K562 (cell line): ENCODE results near the gene JPH2. TPM values are rescaled to one million over a fixed set of nuclear protein-coding genes. Genes with fewer than 3 reads are reported as not detected.

Source experiments
- ATAC-seq: fragments of 200-7000 bp; cut with Tn5 transposase; 3 replicates; pipeline ENCODE4 v1.9.1; 2020; ENCODE audit warnings: moderate library complexity
- BruUV-seq: library from RNA; stranded (reverse); fragments of 400-500 nt; replicated peaks from 2 replicates; lab custom pipeline; 2021; lab: Mats Ljungman, UMichigan
- CTCF ChIA-PET: fragments of 300-600 bp; formaldehyde crosslinking; extraction: SDS; loops from one replicate; lab custom pipeline; 2021; ENCODE audit warnings: low intra/inter-chr PET ratio; lab: Yijun Ruan, JAX
- POLR2A ChIA-PET: fragments of 300-600, 350-650 bp; sonication (Branson Sonifier 250); formaldehyde crosslinking; extraction: SDS; loops from one replicate; lab custom pipeline; 2021; ENCODE audit warnings: antibody characterized with exemption, inconsistent platforms; lab: Yijun Ruan, JAX
- DNase-seq, 4 experiments: peaks; one replicate each; pipeline versions ENCODE4 v3.0.0 to v3.0.0-alpha.2; 2011 to 2018; ENCODE audit warnings: low spot score in 3 of 4, mixed read lengths in 3 of 4; ENCODE audit errors: extremely low read depth in 1 of 4
- FAIRE-seq: peaks from 2 replicates; lab custom pipeline; 2011; peaks lifted over from hg19 to GRCh38; lab: Jason Lieb, UNC
- H2AFZ ChIP-seq: 2 replicates; pipeline ENCODE4 v1.6.0; 2011; ENCODE audit warnings: low read depth, low read length, control low read depth, inconsistent platforms
- H3K27ac ChIP-seq: fragments of 200-600 bp; 3 replicates; pipeline ENCODE4 v1.8.0; 2011; ENCODE audit warnings: low read depth, mild to moderate bottlenecking, control low read depth, inconsistent platforms, low read length, moderate library complexity, mixed read lengths; ENCODE audit errors: extremely low read depth
- H3K27me3 ChIP-seq, 2 experiments: fragments of 300-600 bp in 1 of 2; 2 replicates in 1 of 2; 3 replicates in 1 of 2; pipeline versions ENCODE4 v1.6.0 to v1.8.0; 2011; ENCODE audit warnings: inconsistent platforms in 2 of 2, low read length in 2 of 2, mild to moderate bottlenecking in 1 of 2, mixed read lengths in 1 of 2, moderate library complexity in 1 of 2; ENCODE audit not compliant: control insufficient read depth in 2 of 2, insufficient read depth in 2 of 2
- H3K36me3 ChIP-seq: fragments of 300-600 bp; 3 replicates; pipeline ENCODE4 v1.8.0; 2011; ENCODE audit warnings: mild to moderate bottlenecking, low read length, inconsistent platforms; ENCODE audit not compliant: control insufficient read depth, insufficient read depth
- H3K4me1 ChIP-seq, 2 experiments: fragments of 200-600 bp in 1 of 2; replicated peaks in 1 of 2; 2 replicates in 1 of 2; 3 replicates in 1 of 2; pipeline versions ENCODE4 v1.5.1 to v1.8.0; 2011; ENCODE audit warnings: inconsistent platforms in 2 of 2, low read length in 2 of 2, mild to moderate bottlenecking in 1 of 2, mixed read lengths in 1 of 2, moderate library complexity in 1 of 2; ENCODE audit not compliant: control insufficient read depth in 2 of 2, insufficient read depth in 2 of 2
- H3K4me2 ChIP-seq: 2 replicates; pipeline ENCODE4 v1.6.1; 2011; ENCODE audit warnings: low read length, control low read depth, inconsistent platforms, mixed read lengths; ENCODE audit not compliant: insufficient read depth
- H3K4me3 ChIP-seq: fragments of 200-600 bp; sonication (generic), shearing (Covaris generic); 2 replicates; pipeline ENCODE4 v1.5.1; 2016; ENCODE audit warnings: control low read depth, inconsistent platforms
- H3K79me2 ChIP-seq: fragments of 200-600 bp; 3 replicates; pipeline ENCODE4 v1.8.0; 2011; ENCODE audit warnings: low read length, inconsistent platforms; ENCODE audit not compliant: control insufficient read depth, insufficient read depth
- H3K9ac ChIP-seq, 2 experiments: 2 replicates each; pipeline versions ENCODE4 v1.6.0 to v1.6.1; 2011; ENCODE audit warnings: low read depth in 2 of 2, low read length in 2 of 2, control low read depth in 1 of 2, inconsistent platforms in 1 of 2, mild to moderate bottlenecking in 1 of 2, mixed read lengths in 1 of 2; ENCODE audit not compliant: insufficient read depth in 1 of 2
- H3K9me1 ChIP-seq: one replicate; pipeline ENCODE4 v1.6.0; 2011; ENCODE audit warnings: inconsistent platforms, mild to moderate bottlenecking, low read length, moderate library complexity; ENCODE audit not compliant: control insufficient read depth, insufficient read depth
- H3K9me3 ChIP-seq: replicated peaks from 2 replicates; pipeline ENCODE4 v1.5.1; 2011; ENCODE audit warnings: low read depth, low read length, inconsistent platforms; ENCODE audit not compliant: control insufficient read depth, insufficient read depth
- H4K20me1 ChIP-seq: replicated peaks from 2 replicates; pipeline ENCODE4 v1.6.1; 2011; ENCODE audit warnings: low read length, inconsistent platforms, mixed read lengths; ENCODE audit not compliant: control insufficient read depth, insufficient read depth
- ATF3 ChIP-seq, 2 experiments: fragments of 450-650 bp in 1 of 2; sonication (generic) in 1 of 2; formaldehyde crosslinking in 1 of 2; IDR thresholded peaks in 1 of 2; conservative IDR thresholded peaks in 1 of 2; 2 replicates each; pipeline versions ENCODE4 v1.6.1 to v1.8.1; 2016 to 2023; ENCODE audit warnings: mild to moderate bottlenecking in 2 of 2, moderate library complexity in 2 of 2, inconsistent platforms in 1 of 2, missing genetic modification reagents in 1 of 2
- CEBPG ChIP-seq, 3 experiments: fragments of 200-800 bp in 1 of 3; sonication (Bioruptor generic) in 1 of 3; sonication (generic) in 1 of 3; formaldehyde crosslinking in 1 of 3; IDR thresholded peaks in 2 of 3; conservative IDR thresholded peaks in 1 of 3; 2 replicates each; pipeline versions ENCODE4 v1.6.1 to v1.8.0; 2016 to 2022; ENCODE audit warnings: missing compliant biosample characterization in 2 of 3, missing genetic modification characterization in 2 of 3, mild to moderate bottlenecking in 1 of 3, missing genetic modification reagents in 1 of 3
- MYC ChIP-seq, 2 experiments: fragments of 250-450 bp in 1 of 2; sonication (Bioruptor Pico) in 1 of 2; IDR thresholded peaks; 2 replicates each; pipeline versions ENCODE4 v1.5.1 to v1.6.1; 2012 to 2021; ENCODE audit warnings: low read depth in 2 of 2, borderline replicate concordance in 1 of 2, improper control_type of control experiment in 1 of 2, low read length in 1 of 2, mild to moderate bottlenecking in 1 of 2, moderate library complexity in 1 of 2
- NR2C2 ChIP-seq, 2 experiments: fragments of 200-800 bp in 1 of 2; sonication (Bioruptor generic) in 1 of 2; sonication (generic) in 1 of 2; formaldehyde crosslinking in 1 of 2; IDR thresholded peaks; 2 replicates each; pipeline versions ENCODE4 v1.6.1 to v1.8.0; 2016 to 2022; ENCODE audit warnings: mild to moderate bottlenecking in 1 of 2, missing compliant biosample characterization in 1 of 2, missing genetic modification characterization in 1 of 2, missing genetic modification reagents in 1 of 2
- STAT6 ChIP-seq: sonication (generic); formaldehyde crosslinking; IDR thresholded peaks from 2 replicates; pipeline ENCODE4 v1.8.1; 2023; ENCODE audit warnings: mild to moderate bottlenecking, missing genetic modification reagents
- WGBS: fragments of 100-300 bp; shearing (Covaris generic); methylation state at CpG from one replicate; pipeline ENCODE4 v1.1.6; 2016; ENCODE audit warnings: low coverage, mixed read lengths; ENCODE audit not compliant: insufficient coverage; ENCODE audit errors: missing lambda C conversion rate; 5-methylcytosine and 5-hydroxymethylcytosine counted together
- in situ Hi-C: fragments of 300-500 bp; cut with MboI; formaldehyde crosslinking; loops from 4 replicates; pipeline ENCODE4 v1.15.0; 2018; ENCODE audit warnings: inconsistent platforms, mixed read lengths
- intact Hi-C: fragments of 100-400 bp; cut with micrococcal nuclease; formaldehyde crosslinking; loops from 2 replicates; pipeline ENCODE4 v1.14.2; 2022
- polyA plus RNA-seq, 8 experiments: library from polyadenylated mRNA; depleted of rRNA in 4 of 8; stranded (reverse) in 5 of 8; unstranded in 3 of 8; fragments of >200 nt; fragmentation: Nextera tagmentation in 2 of 8; fragmentation: Illumina TruSeq in 1 of 8; extraction: Ambion mirVana in 2 of 8; extraction: Trizol in 1 of 8; gene quantifications; 2 replicates each; pipeline versions ENCODE4 v1.2.1 to v1.2.3, GENCODE V29; 2011 to 2014; ENCODE audit warnings: inconsistent platforms in 1 of 8, missing spikeins in 1 of 8
- total RNA-seq, 7 experiments: library from RNA; depleted of rRNA in 6 of 7; stranded (reverse); fragments of >200 nt in 6 of 7; fragmentation: Illumina TruSeq in 2 of 7; extraction: Trizol in 2 of 7; gene quantifications; 2 replicates each; pipeline versions ENCODE4 v1.2.1 to v1.2.3, GENCODE V29; 2011 to 2021; ENCODE audit warnings: low replicate concordance in 1 of 7
- TF ChIP-seq, protein P1 (sequence below): IDR thresholded peaks from 2 replicates; pipeline ENCODE4 v1.6.1; 2016; ENCODE audit warnings: missing genetic modification characterization, missing compliant biosample characterization

JPH2 gene
- total and polyA plus RNA-seq, 9 of the 15 experiments (the other 6 are each of a cell fraction or from before 2014, with no cell fraction given) = not detected

DNA sequence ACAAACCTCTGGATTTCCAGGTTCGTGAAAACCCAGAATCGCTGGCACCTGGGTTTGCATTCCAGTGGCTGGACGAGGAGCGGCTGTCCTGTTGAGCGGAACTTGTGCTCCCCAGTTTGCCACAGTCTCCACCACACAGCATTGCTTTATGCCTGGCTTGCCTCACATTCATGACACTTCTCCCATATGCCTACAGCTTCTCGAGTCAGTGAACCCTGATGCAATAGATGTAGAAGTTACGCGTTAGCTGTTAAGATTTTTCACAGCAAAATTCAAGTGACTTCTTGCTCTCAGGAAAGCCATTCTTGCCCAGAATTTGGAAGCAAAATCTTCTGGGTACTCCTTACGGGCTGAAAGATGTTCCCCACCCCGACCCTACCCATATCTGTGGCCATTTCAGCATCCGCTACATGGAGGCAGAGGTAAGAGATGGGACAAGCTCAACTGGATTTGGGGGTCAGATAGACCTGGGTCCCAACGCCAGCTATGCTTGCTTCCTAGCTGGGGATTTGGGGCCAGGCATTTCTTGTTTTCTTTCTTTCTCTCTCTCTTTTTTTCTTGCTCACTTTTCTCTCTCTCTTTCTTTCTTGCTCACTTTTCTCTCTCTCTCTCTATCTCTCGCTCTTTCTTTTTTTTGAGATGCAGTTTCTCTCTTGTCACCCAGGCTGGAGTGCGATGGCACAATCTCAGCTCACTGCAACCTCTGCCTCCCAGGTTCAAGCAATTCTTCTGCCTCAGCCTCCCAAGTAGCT is 47.8 kb upstream of the JPH2 start:
- no peak for FAIRE-seq
- H3K9ac ChIP-seq = no peak overlapping the region
- no peaks in the 10 kb centered on the region; a peak in 1 of 5 replicates for H3K4me1 ChIP-seq
- no peaks in the 10 kb centered on the region for H4K20me1 ChIP-seq
- H2AFZ ChIP-seq = no peak overlapping the region
- H3K4me2 ChIP-seq = peak overlapping the region; percentile 49; the same call in 1 of the 2 replicates
- peak; percentile 44; the same call in 1 of the 2 replicates for TF ChIP-seq MYC (IDR thresholded peaks at IDR 0.05; ENCODE audit: low read depth, low read length)
- TF ChIP-seq MYC (CRISPR knock-in tag; IDR thresholded peaks at IDR 0.05; ENCODE audit: borderline replicate concordance, low read depth) = no peak
- no peak for TF ChIP-seq NR2C2 (CRISPR knock-in tag; IDR thresholded peaks at IDR 0.05)
- 0 out of 2 replicates have a peak, but pooled peaks have one; percentile 19 for TF ChIP-seq NR2C2 (tag; IDR thresholded peaks at IDR 0.05)
- peak; percentile 61; the same call in 1 of the 2 replicates for TF ChIP-seq ATF3 (IDR thresholded peaks at IDR 0.05)
- no peak for TF ChIP-seq ATF3 (CRISPR knock-in tag; conservative IDR thresholded peaks at IDR 0.05)
- TF ChIP-seq STAT6 (CRISPR knock-in tag) = no peak
- TF ChIP-seq CEBPG (CRISPR knock-in tag; IDR thresholded peaks at IDR 0.05) = peak; percentile 90
- TF ChIP-seq CEBPG (tag; conservative IDR thresholded peaks at IDR 0.05 in 1 of 2, IDR thresholded peaks at IDR 0.05 in 1 of 2) = peak; percentile 78 to 85
- TF ChIP-seq, protein P1, sequence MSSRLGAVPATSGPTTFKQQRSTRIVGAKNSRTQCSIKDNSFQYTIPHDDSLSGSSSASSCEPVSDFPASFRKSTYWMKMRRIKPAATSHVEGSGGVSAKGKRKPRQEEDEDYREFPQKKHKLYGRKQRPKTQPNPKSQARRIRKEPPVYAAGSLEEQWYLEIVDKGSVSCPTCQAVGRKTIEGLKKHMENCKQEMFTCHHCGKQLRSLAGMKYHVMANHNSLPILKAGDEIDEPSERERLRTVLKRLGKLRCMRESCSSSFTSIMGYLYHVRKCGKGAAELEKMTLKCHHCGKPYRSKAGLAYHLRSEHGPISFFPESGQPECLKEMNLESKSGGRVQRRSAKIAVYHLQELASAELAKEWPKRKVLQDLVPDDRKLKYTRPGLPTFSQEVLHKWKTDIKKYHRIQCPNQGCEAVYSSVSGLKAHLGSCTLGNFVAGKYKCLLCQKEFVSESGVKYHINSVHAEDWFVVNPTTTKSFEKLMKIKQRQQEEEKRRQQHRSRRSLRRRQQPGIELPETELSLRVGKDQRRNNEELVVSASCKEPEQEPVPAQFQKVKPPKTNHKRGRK = peak; percentile 74
- TF ChIP-seq, all 486 proteins: peak for 5
- intact Hi-C loops = no loop called here
- POLR2A ChIA-PET = interaction anchor here (0.6 to 0.9 kb wide), 3 partner anchors 11 to 133 kb away, joined by 3 read pairs; no protein-coding TSS in a partner anchor
- in situ Hi-C loops = no loop called here
- peak; percentile 82 for ATAC-seq
- H3K9me3 ChIP-seq = no peaks in the 10 kb centered on the region
- H3K4me3 ChIP-seq = no peak overlapping the region
- no peaks in the 10 kb centered on the region for H3K36me3 ChIP-seq
- H3K9me1 ChIP-seq = no peaks in the 10 kb centered on the region
- no peak for DNase-seq
- H3K79me2 ChIP-seq = no peaks in the 10 kb centered on the region
- CTCF ChIA-PET = no interaction called here
- H3K27me3 ChIP-seq = peaks cover 7 to 27% of the 10 kb centered on the region in 2 experiments; a peak in 3 of 5 replicates
- 19% methylated on average over 13 of the region's 14 CpGs for WGBS
- no TSS peak for BruUV-seq
- H3K27ac ChIP-seq = no peak overlapping the region
